ENCODE measurements around the gene TINAGL1. TPM values are rescaled to one million over a fixed set of nuclear protein-coding genes. Genes with fewer than 3 reads are reported as not detected.

Gene TINAGL1
- total and polyA plus RNA-seq, 10 of the 15 experiments (the other 5 are each of a cell fraction or from before 2014, with no cell fraction given): 0.20 to 0.49 (median 0.23) TPM; not detected in 7

GRCh38 chr1:31560394-31560793, 15.9 kb upstream of the TINAGL1 start:
- FAIRE-seq (no peak), ATAC-seq (no peak), DNase-seq (ENCODE audit: low read depth, low spot score) (no peak)
- no peak overlapping the region for H2AFZ ChIP-seq (ENCODE audit: control insufficient read depth, low read depth, low read length)
- ChIA-PET CTCF (interaction anchor here (0.9 to 2.2 kb wide), 3 partner anchors 11 to 37 kb away, joined by 3 to 10 read pairs (median 6); no protein-coding TSS in a partner anchor), RAD21 (ENCODE audit: unreplicated experiment) (interaction anchor here (1.0 kb wide), 1 partner anchor 12 kb away, joined by 3 read pairs; no protein-coding TSS in a partner anchor), SMC1A (ENCODE audit: uncharacterized antibody, unreplicated experiment) (interaction anchor here (1.2 to 2.5 kb wide), 3 partner anchors 58 to 229 kb away, joined by 3 to 7 read pairs (median 4); no protein-coding TSS in a partner anchor), POLR2A (interaction anchor here (0.7 kb wide), 1 partner anchor 9 kb away, joined by 3 read pairs; no protein-coding TSS in a partner anchor)
- no peaks in the 10 kb centered on the region for H3K4me1 ChIP-seq (ENCODE audit: control insufficient read depth, insufficient read depth, low read length)
- BruUV-seq (replicated peaks): no TSS peak
- no peaks in the 10 kb centered on the region for H3K9me3 ChIP-seq (replicated peaks; ENCODE audit: control insufficient read depth, insufficient read depth, low read length)
- intact Hi-C loops (cut with micrococcal nuclease; ENCODE audit: unreplicated experiment): loop anchor here (5.0 kb wide), 2 partner anchors 77 to 147 kb away; no protein-coding TSS in a partner anchor
- no peaks in the 10 kb centered on the region for H3K79me2 ChIP-seq (ENCODE audit: control insufficient read depth, insufficient read depth, low read length)
- no peak overlapping the region for H3K27ac ChIP-seq (ENCODE audit: control insufficient read depth, insufficient read depth)
- no peaks in the 10 kb centered on the region for H4K20me1 ChIP-seq (ENCODE audit: control insufficient read depth, insufficient read depth)
- no peak overlapping the region for H3K9ac ChIP-seq (ENCODE audit: control insufficient read depth, insufficient read depth, low read length)
- in situ Hi-C loops (cut with MboI): no loop called here
- H3K36me3 ChIP-seq (ENCODE audit: control insufficient read depth in 2 of 2, insufficient read depth in 2 of 2, low read length in 1 of 2): no peaks in the 10 kb centered on the region
- H3K27me3 ChIP-seq (replicated peaks in 1 of 2; ENCODE audit: control insufficient read depth in 2 of 2, insufficient read depth in 2 of 2, low read length in 1 of 2): no peaks in the 10 kb centered on the region
- 71% methylated on average over 4 of the region's 4 CpGs for WGBS (ENCODE audit: insufficient coverage, insufficient replicate concordance, low lambda C conversion rate, missing lambda C conversion rate)
- H3K4me2 ChIP-seq (ENCODE audit: control insufficient read depth, insufficient read depth): no peak overlapping the region
- no peak overlapping the region for H3K4me3 ChIP-seq
- no peak for TF ChIP-seq MYC (IDR thresholded peaks at IDR 0.05; ENCODE audit: insufficient read depth, insufficient read length, insufficient replicate concordance, low read length, severe bottlenecking)
- TF ChIP-seq FOXK2 (IDR thresholded peaks at IDR 0.05): no peak
- no peak for TF ChIP-seq ZNF592 (IDR thresholded peaks at IDR 0.05)
- no peak for TF ChIP-seq YBX1 (IDR thresholded peaks at IDR 0.05)
- no peak for TF ChIP-seq NBN (IDR thresholded peaks at IDR 0.05)
- TF ChIP-seq TAF1 (IDR thresholded peaks at IDR 0.05; ENCODE audit: borderline replicate concordance, low read depth, low read length): no peak
- no peak for TF ChIP-seq EP300 (IDR thresholded peaks at IDR 0.05; ENCODE audit: borderline replicate concordance in 1 of 2, control insufficient read depth in 1 of 2, low read depth in 2 of 2, low read length in 2 of 2)
- TF ChIP-seq MEF2B (IDR thresholded peaks at IDR 0.05; ENCODE audit: partially characterized antibody, poor library complexity, severe bottlenecking): no peak
- TF ChIP-seq RELA (IDR thresholded peaks at IDR 0.05; ENCODE audit: borderline replicate concordance, partially characterized antibody): no peak
- TF ChIP-seq POLR2AphosphoS2 (IDR thresholded peaks at IDR 0.05; ENCODE audit: low read depth, low read length): no peak
- no peak for TF ChIP-seq RBBP5 (conservative IDR thresholded peaks at IDR 0.05)
- no peak for TF ChIP-seq ZNF24 (IDR thresholded peaks at IDR 0.05)
- no peak for TF ChIP-seq DPF2 (IDR thresholded peaks at IDR 0.05)
- no peak for TF ChIP-seq CTCF (IDR thresholded peaks at IDR 0.05 in 2 of 3, conservative IDR thresholded peaks at IDR 0.05 in 1 of 3; ENCODE audit: control insufficient read depth in 2 of 3, extremely low read depth in 1 of 3, insufficient read depth in 1 of 3, low read depth in 3 of 3, low read length in 3 of 3)
- TF ChIP-seq REST (IDR thresholded peaks at IDR 0.05; ENCODE audit: low read depth, low read length): no peak

Data from GM12878 (cell line).